ENCODE data around the gene CLIC1. TPM values are rescaled to one million over a fixed set of nuclear protein-coding genes. Genes with fewer than 3 reads are reported as not detected.

CLIC1 gene
- total and polyA plus RNA-seq, 3 donors from 2014 or later: 35.4 to 130 (median 93.5) TPM

- intact Hi-C loops (cut with DNase I; ENCODE audit: low total_unique reads): no loop called here
- 1 to 2% methylated on average over 42 to 54 of the region's 54 CpGs for WGBS, 2 donors
- H3K27me3 ChIP-seq: no peaks in the 10 kb centered on the region
- TF ChIP-seq POLR2A (IDR thresholded peaks at IDR 0.05) (peak; percentile 97), CTCF (IDR thresholded peaks at IDR 0.05) (peak in 2 of 3 experiments; percentile 14 to 33)
- peak within 1 kb of the TSS; percentile 82 to 85 for H3K4me3 ChIP-seq
- H3K36me3 ChIP-seq (ENCODE audit: low read depth, missing control alignments): no peaks in the 10 kb centered on the region
- peaks cover 10% of the 10 kb centered on the region for H3K4me1 ChIP-seq
- peak; percentile 100 for DNase-seq
- no peaks in the 10 kb centered on the region for H3K9me3 ChIP-seq
- H3K27ac ChIP-seq: peak within 1 kb of the TSS; percentile 82 to 97
These were observed 33.3 kb downstream of the CLIC1 start, which contains the start of gene ABHD16A for GRCh38 chr6:31702819-31703716. Gene ABHD16A, minus strand, starts transcription at chr6:31703324. Its CDS starts 43 bp downstream, at chr6:31703281.

GRCh38 chr6:31702405-31702818 is 33.9 kb downstream of the CLIC1 start:
- DNase-seq: peak; percentile 49
- TF ChIP-seq CTCF (IDR thresholded peaks at IDR 0.05) (no peak), POLR2A (IDR thresholded peaks at IDR 0.05) (no peak)
- intact Hi-C loops (cut with DNase I; ENCODE audit: low total_unique reads): no loop called here
- no peaks in the 10 kb centered on the region for H3K36me3 ChIP-seq (ENCODE audit: low read depth, missing control alignments)
- peak overlapping the region; percentile 82 to 97 for H3K27ac ChIP-seq
- H3K27me3 ChIP-seq: no peaks in the 10 kb centered on the region
- H3K9me3 ChIP-seq: no peaks in the 10 kb centered on the region
- peaks cover 10% of the 10 kb centered on the region for H3K4me1 ChIP-seq
- peak overlapping the region; percentile 82 to 85 for H3K4me3 ChIP-seq
- 0% methylated on average over 10 of the region's 10 CpGs for WGBS, 2 donors

GRCh38 chr6:31701666-31702404 is 34.5 kb downstream of the CLIC1 start:
- intact Hi-C loops (cut with DNase I; ENCODE audit: low total_unique reads): no loop called here
- no peaks in the 10 kb centered on the region for H3K9me3 ChIP-seq
- 18 to 26% methylated on average over 6 to 7 of the region's 7 CpGs for WGBS, 2 donors
- peaks cover 10% of the 10 kb centered on the region for H3K4me1 ChIP-seq
- H3K27ac ChIP-seq: peak overlapping the region; percentile 82 to 97
- no peak for DNase-seq
- TF ChIP-seq CTCF (IDR thresholded peaks at IDR 0.05): no peak
- TF ChIP-seq POLR2A (IDR thresholded peaks at IDR 0.05): no peak
- no peaks in the 10 kb centered on the region for H3K36me3 ChIP-seq (ENCODE audit: low read depth, missing control alignments)
- H3K4me3 ChIP-seq: peak overlapping the region; percentile 82 to 85
- no peaks in the 10 kb centered on the region for H3K27me3 ChIP-seq

- no peak for DNase-seq
- H3K27me3 ChIP-seq: no peaks in the 10 kb centered on the region
- TF ChIP-seq POLR2A (IDR thresholded peaks at IDR 0.05): no peak
- TF ChIP-seq CTCF (IDR thresholded peaks at IDR 0.05): no peak
- H3K9me3 ChIP-seq: no peaks in the 10 kb centered on the region
- WGBS, 2 donors: 86 to 91% methylated on average over 5 of the region's 5 CpGs
- H3K27ac ChIP-seq: no peak overlapping the region
- no peaks in the 10 kb centered on the region for H3K36me3 ChIP-seq (ENCODE audit: low read depth, missing control alignments)
- intact Hi-C loops (cut with DNase I; ENCODE audit: low total_unique reads): no loop called here
- H3K4me3 ChIP-seq: no peak overlapping the region
- peaks cover 10% of the 10 kb centered on the region for H3K4me1 ChIP-seq
These were observed 35.5 kb downstream of the CLIC1 start for GRCh38 chr6:31700740-31701401.

Data from testis (tissue), 3 donors.